A549 (cell line): Measurements from ENCODE around the gene TLR6.

Experiments
- CTCF ChIP-seq: fragments of >200 bp; sonication (Bioruptor Twin); formaldehyde crosslinking; IDR thresholded peaks from 3 replicates; pipeline ENCODE4 v1.5.1; 2016
- E2F6 ChIP-seq: IDR thresholded peaks from 2 replicates; pipeline ENCODE4 v1.6.1; 2012; ENCODE audit warnings: low read depth, borderline replicate concordance
- EP300 ChIP-seq, 2 experiments: fragments of >200 bp; sonication (Bioruptor Twin); formaldehyde crosslinking; IDR thresholded peaks; 2 replicates in 1 of 2; 3 replicates in 1 of 2; pipeline ENCODE4 v1.6.1; 2016 to 2017
- ESRRA ChIP-seq: fragments of 150-350 bp; IDR thresholded peaks from 2 replicates; pipeline ENCODE4 v1.6.1; 2014; ENCODE audit warnings: mild to moderate bottlenecking, low read length, borderline replicate concordance
- JUN ChIP-seq, 2 experiments: fragments of >200 bp; sonication (Bioruptor Twin); formaldehyde crosslinking; IDR thresholded peaks; 2 replicates in 1 of 2; 3 replicates in 1 of 2; pipeline ENCODE4 v1.6.1; 2016 to 2017
- MAX ChIP-seq: IDR thresholded peaks from 2 replicates; pipeline ENCODE4 v1.6.1; 2012
- MYC ChIP-seq: IDR thresholded peaks from 2 replicates; pipeline ENCODE4 v1.6.1; 2012; ENCODE audit warnings: mild to moderate bottlenecking, inconsistent platforms, low read length, improper control_type of control experiment, borderline replicate concordance
- POLR2A ChIP-seq: IDR thresholded peaks from 2 replicates; pipeline ENCODE4 v1.6.1; 2012; ENCODE audit warnings: mild to moderate bottlenecking, low read length
- RARB ChIP-seq: fragments of 250-450 bp; sonication (Bioruptor Pico); IDR thresholded peaks from 2 replicates; pipeline ENCODE4 v1.8.0; 2021; ENCODE audit warnings: mild to moderate bottlenecking, moderate library complexity
- RFX5 ChIP-seq: fragments of 450-650 bp; IDR thresholded peaks from 2 replicates; pipeline ENCODE4 v1.7.1; 2014; ENCODE audit warnings: antibody characterized with exemption, mild to moderate bottlenecking, moderate library complexity
- USF2 ChIP-seq: fragments of 450-650 bp; IDR thresholded peaks from 2 replicates; pipeline ENCODE4 v1.6.1; 2014; ENCODE audit warnings: antibody characterized with exemption

GRCh38 chr4:38832206-38832605 is 24.4 kb downstream of the TLR6 start:
- TF ChIP-seq USF2 (no peak), CTCF (no peak), POLR2A (no peak), MAX (no peak), RARB (CRISPR knock-in tag) (no peak), JUN (IDR thresholded peaks at IDR 0.05) (no peak), EP300 (IDR thresholded peaks at IDR 0.05) (no peak), ESRRA (no peak), MYC (no peak), E2F6 (no peak), RFX5 (no peak)
